HL-60 (cell line): ENCODE measurements around the gene PKN2.
"Not testable (repeated sequence)": the region's sequence is repeated elsewhere in the genome, so short reads cannot be mapped to it uniquely, and the experiment has no call there.

Source experiments
- CTCF ChIP-seq: IDR thresholded peaks from one replicate; pipeline ENCODE4 v1.5.1; 2011; ENCODE audit warnings: low read length, control low read depth, inconsistent platforms; ENCODE audit not compliant: insufficient read depth
- GABPA ChIP-seq: IDR thresholded peaks from 2 replicates; pipeline ENCODE4 v1.6.1; 2012; ENCODE audit warnings: low read depth
- POLR2AphosphoS5 ChIP-seq: IDR thresholded peaks from 2 replicates; pipeline ENCODE4 v1.6.1; 2012; ENCODE audit warnings: low read depth
- REST ChIP-seq: IDR thresholded peaks from 2 replicates; pipeline ENCODE4 v1.6.1; 2012; ENCODE audit warnings: low read depth; ENCODE audit not compliant: insufficient replicate concordance
- SPI1 ChIP-seq: IDR thresholded peaks from 2 replicates; pipeline ENCODE4 v1.6.1; 2012; ENCODE audit warnings: low read depth, mild to moderate bottlenecking, borderline replicate concordance

GRCh38 chr1:88716571-88716970, 32.5 kb downstream of the PKN2 start:
- not testable (repeated sequence) for TF ChIP-seq CTCF, GABPA, SPI1, POLR2AphosphoS5, REST
